ENCODE data around the gene ZBTB20.

Gene ZBTB20

DNA sequence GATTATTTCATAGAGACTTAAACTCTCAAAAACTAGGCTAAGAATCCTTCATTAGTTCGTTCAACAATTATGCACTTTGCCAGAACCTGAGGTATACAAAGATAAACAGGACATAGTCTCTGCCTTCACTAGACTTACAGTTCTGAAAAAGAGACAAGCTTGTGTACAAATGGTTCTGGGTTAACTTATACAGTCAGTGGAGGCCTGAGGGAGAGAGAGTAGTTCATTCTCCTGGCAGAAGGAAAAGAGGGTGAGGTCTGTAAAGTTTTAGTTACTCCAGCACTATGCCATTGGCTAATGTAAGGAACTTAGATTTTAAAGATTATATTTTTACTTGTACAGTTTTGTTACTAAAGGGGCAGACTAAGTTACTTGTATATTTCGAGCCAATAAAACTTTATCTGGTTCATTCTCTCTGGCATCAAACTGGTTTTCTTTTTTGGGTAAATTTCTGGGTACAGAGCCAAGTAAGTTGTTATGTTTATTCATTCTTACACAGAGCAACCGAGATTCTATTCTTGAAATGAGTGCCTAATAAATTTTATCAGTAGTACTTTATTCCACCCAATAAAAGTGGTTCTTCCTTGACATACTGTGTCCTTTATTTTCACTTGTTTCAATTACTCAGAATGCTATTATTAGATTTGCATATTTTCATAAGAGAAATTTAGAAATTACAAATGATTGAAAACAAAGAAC is 574.6 kb downstream of the ZBTB20 start:
- TF ChIP-seq, protein P1, sequence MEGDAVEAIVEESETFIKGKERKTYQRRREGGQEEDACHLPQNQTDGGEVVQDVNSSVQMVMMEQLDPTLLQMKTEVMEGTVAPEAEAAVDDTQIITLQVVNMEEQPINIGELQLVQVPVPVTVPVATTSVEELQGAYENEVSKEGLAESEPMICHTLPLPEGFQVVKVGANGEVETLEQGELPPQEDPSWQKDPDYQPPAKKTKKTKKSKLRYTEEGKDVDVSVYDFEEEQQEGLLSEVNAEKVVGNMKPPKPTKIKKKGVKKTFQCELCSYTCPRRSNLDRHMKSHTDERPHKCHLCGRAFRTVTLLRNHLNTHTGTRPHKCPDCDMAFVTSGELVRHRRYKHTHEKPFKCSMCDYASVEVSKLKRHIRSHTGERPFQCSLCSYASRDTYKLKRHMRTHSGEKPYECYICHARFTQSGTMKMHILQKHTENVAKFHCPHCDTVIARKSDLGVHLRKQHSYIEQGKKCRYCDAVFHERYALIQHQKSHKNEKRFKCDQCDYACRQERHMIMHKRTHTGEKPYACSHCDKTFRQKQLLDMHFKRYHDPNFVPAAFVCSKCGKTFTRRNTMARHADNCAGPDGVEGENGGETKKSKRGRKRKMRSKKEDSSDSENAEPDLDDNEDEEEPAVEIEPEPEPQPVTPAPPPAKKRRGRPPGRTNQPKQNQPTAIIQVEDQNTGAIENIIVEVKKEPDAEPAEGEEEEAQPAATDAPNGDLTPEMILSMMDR (IDR thresholded peaks at IDR 0.05; ENCODE audit: low read depth, low read length, missing control alignments), result no peak
- no peak for DNase-seq (ENCODE audit: extremely low read depth, low read depth)
- H3K4me3 ChIP-seq (replicated peaks; ENCODE audit: low read depth, low read length), result no peak overlapping the region

DNA sequence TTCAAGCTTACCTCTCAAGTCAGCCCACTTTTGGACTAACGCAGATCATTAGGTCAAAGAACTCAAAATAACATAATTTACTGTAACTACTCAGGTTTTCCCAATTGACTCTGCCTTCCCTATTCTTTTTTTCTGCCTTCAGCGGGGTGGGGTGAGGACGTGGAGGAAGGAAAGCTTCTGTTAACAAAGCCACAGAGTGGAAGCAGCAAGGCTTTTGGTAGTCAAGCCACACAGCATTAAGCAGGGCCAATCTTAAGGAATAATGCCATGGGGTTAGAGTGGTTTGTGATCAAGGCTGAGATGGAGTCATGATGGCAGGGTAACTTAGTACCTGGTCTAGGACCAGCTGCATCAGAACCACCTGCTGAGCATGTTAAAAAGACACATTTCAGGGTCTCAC is 575.7 kb downstream of the ZBTB20 start:
- H3K4me3 ChIP-seq (replicated peaks; ENCODE audit: low read depth, low read length), result no peak overlapping the region
- TF ChIP-seq, protein P1 (IDR thresholded peaks at IDR 0.05; ENCODE audit: low read depth, low read length, missing control alignments), result no peak
- DNase-seq (ENCODE audit: extremely low read depth, low read depth), result no peak

DNA sequence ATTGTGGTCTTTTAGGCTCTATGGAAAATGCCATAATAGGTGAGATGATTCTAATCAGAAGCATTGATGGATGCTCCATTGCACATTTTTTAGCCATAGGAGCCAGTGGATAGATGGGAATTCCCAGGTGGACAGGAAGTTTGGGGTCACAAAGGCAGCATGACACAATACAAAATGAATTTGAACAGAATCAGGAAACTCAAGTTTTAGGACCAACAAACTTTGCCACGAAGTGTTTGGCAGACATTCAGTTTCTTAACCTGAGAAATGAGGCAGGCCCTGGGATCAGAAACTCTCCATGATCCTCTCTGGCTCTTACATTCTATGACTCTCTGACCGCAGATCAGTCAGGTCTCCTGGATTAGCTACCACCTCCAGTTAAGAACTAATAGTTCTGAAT is 577.9 kb downstream of the ZBTB20 start:
- DNase-seq (ENCODE audit: extremely low read depth, low read depth), result no peak
- TF ChIP-seq, protein P1 (IDR thresholded peaks at IDR 0.05; ENCODE audit: low read depth, low read length, missing control alignments), result no peak

DNA sequence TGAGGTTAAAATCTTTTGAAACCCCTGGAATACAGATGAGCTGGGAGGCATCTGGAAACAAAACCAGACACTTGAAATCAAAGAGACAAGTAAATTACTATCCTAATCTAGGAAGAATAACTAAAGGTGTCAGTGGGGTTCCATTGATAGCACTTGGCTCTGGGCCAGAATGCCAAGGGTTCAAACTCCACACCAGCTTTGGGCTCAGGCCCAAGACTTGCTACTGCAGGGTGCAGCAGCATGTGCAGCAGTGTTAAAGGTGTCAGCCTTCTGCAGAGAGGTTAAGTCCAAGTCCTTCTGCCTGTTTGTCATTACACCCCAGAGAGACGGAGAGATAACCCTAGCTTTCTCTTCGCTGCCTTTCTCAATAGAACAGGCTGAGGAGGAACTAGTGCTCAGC is 579.3 kb downstream of the ZBTB20 start:
- TF ChIP-seq, protein P1 (IDR thresholded peaks at IDR 0.05; ENCODE audit: low read depth, low read length, missing control alignments), result no peak
- no peak overlapping the region for H3K4me3 ChIP-seq (replicated peaks; ENCODE audit: low read depth, low read length)
- no peak for DNase-seq (ENCODE audit: extremely low read depth, low read depth)

More for the DNA sequence above, 577.9 kb downstream of the ZBTB20 start:
- H3K4me3 ChIP-seq (replicated peaks; ENCODE audit: low read depth, low read length), result no peak overlapping the region

DNA sequence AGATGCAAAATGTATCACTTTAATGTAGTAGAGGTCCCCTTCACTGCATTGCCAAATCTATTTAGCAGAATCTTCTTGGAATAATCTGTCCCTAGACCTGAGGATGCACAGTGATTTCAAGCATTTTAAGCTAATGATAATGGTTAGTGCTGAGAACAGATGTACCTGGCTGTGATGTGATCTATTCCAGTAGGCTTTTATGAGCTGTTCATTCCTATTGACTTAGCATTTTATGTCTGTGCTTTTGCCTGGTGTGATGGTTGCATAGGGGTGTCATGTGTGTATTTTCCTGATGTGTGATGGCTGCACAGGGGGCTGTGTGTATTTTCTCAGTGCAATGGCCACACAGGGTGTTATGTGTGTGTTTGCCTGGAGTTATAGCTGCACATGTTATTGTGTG is 580.3 kb downstream of the ZBTB20 start:
- DNase-seq (ENCODE audit: extremely low read depth, low read depth), result no peak
- TF ChIP-seq, protein P1 (IDR thresholded peaks at IDR 0.05; ENCODE audit: low read depth, low read length, missing control alignments), result no peak
- no peak overlapping the region for H3K4me3 ChIP-seq (replicated peaks; ENCODE audit: low read depth, low read length)

DNA sequence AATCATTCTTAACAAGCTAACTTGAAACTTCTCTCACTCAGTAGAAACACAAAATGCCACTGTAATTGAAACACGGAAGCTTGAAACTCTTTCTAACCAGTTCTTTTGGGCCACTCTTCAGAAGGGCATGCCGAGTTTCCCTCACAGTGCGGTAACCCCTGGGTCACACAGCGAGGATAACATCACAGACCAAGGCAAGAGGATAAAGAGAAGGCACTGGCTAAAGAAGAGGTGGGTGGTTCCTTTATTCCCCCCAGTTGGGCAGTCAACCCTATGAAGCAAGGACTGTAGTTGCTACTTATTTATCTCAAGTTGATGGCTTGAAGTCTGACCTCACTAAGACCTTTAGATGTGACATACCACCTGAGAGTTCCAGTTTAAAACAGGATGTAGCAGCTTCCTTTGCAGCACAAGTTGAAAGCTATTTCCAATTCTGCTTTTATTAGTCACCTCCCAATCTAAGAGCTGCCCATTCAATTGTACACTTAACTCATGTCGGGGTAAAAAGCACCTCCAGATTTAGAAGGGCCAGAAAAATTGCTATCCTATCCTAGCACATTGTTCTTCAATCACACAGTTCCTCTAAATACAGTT is 580.8 kb downstream of the ZBTB20 start:
- DNase-seq (ENCODE audit: extremely low read depth, low read depth), result no peak
- no peak overlapping the region for H3K4me3 ChIP-seq (replicated peaks; ENCODE audit: low read depth, low read length)
- TF ChIP-seq, protein P1 (IDR thresholded peaks at IDR 0.05; ENCODE audit: low read depth, low read length, missing control alignments), result no peak

Data from HFF-Myc (cell line).